ENCODE data around the gene NOP9. TPM values are rescaled to one million over a fixed set of nuclear protein-coding genes. Genes with fewer than 3 reads are reported as not detected.

NOP9 gene
- total RNA-seq, 6 experiments from 2014 or later: 25.4 to 31.1 (median 28.1) TPM

DNA sequence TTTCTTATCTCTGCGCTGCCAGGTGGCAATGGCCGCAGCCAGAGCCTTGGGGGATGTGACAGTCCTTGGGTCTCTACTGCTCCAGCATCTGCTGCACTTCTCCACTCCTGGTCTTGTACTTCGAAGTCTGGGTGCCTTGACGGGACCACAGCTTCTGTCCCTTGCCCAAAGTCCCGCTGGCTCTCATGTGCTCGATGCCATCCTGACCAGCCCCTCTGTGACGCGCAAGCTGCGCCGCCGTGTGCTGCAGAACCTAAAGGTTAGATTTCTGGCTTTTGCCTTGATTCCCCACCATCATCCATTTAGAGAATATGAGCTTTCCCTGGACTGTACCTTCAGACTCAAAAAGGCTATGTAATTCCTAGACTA, 4.4 kb downstream of the NOP9 start:
- Mint-ChIP-seq H3K9me3 (no peaks in the 10 kb centered on the region), H3K36me3 (ENCODE audit: low read depth) (peaks cover 38% of the 10 kb centered on the region), H3K4me1 (ENCODE audit: low read depth) (peaks cover 27% of the 10 kb centered on the region), H3K27ac (no peak overlapping the region), H3K4me3 (no peak overlapping the region), H3K27me3 (ENCODE audit: insufficient read depth) (peaks cover 1% of the 10 kb centered on the region; the same call in 1 of the 2 replicates)
- no peak for DNase-seq
- TF ChIP-seq, protein P1, sequence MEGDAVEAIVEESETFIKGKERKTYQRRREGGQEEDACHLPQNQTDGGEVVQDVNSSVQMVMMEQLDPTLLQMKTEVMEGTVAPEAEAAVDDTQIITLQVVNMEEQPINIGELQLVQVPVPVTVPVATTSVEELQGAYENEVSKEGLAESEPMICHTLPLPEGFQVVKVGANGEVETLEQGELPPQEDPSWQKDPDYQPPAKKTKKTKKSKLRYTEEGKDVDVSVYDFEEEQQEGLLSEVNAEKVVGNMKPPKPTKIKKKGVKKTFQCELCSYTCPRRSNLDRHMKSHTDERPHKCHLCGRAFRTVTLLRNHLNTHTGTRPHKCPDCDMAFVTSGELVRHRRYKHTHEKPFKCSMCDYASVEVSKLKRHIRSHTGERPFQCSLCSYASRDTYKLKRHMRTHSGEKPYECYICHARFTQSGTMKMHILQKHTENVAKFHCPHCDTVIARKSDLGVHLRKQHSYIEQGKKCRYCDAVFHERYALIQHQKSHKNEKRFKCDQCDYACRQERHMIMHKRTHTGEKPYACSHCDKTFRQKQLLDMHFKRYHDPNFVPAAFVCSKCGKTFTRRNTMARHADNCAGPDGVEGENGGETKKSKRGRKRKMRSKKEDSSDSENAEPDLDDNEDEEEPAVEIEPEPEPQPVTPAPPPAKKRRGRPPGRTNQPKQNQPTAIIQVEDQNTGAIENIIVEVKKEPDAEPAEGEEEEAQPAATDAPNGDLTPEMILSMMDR (IDR thresholded peaks at IDR 0.05): no peak

DNA sequence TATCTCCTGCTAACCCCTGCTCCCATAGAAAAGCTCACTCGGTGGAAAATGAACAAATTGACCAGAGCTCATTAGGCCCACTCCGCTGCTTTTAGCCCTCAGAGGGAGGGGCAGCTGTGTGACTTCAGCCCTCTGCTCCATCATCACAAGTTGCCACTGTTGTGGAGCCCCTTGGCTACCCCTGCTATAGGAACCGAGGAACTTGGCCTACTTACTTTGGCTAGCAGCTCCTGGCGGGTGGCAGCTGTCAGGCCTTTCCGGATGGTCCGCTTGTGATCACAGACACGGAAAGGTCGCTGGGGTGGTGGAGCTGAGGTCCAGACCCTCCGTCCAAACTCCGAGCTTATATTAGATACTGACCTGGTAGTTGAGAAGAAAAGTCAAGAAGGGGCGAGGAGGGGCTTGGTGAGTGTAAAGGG, 7.5 kb downstream of the NOP9 start:
- Mint-ChIP-seq H3K36me3 (ENCODE audit: low read depth) (peaks cover 29% of the 10 kb centered on the region), H3K27ac (no peak overlapping the region; the same call in 1 of the 2 replicates), H3K27me3 (ENCODE audit: insufficient read depth) (peaks cover 3% of the 10 kb centered on the region; the same call in 1 of the 2 replicates), H3K4me1 (ENCODE audit: low read depth) (peaks cover 23% of the 10 kb centered on the region), H3K9me3 (no peaks in the 10 kb centered on the region), H3K4me3 (no peak overlapping the region)
- DNase-seq: no peak
- TF ChIP-seq, protein P1 (IDR thresholded peaks at IDR 0.05): no peak

DNA sequence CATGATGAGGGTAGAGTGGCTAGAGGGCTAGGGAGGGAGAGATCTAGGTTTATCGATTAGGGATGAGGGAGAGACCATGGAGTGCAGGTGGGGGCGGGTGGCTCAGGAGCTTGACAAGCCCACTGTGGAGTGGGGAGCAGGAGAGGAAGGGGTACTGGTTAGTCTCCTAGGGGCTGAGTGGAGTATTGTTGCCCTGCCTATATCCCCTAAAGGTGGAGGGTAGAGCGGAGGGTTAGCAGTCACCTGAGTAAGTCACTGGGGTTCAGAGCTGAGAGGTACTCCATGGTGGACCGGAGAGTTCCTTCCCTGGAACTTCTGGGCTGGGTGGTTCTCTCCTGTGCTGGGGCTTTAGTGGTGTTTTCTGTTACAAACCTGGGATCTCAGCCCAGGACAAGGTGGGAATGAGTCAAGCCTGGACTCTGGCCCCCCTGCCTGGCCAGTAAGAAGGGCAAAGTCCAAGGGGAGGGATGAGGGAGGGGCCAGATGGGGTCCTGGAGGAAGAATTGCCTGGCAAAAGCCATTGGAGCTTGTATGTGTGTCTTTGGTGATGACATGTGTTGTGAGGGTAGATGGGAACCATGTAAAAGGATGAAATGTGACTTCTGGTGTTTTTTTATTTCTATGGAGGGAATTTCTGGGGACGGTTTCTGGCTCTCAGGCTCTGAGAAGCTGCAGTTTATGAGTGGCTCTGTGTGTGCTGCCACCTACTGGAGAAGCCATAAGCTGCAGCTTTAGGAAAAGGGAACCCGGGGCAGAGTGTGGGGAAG, 8.1 kb downstream of the NOP9 start, which contains the start of gene CIDEB:
CIDEB (minus strand) TSS at position 403 of the 767 bp plus-strand sequence; CDS start at position 284, 119 bp downstream.
- TF ChIP-seq, protein P1 (IDR thresholded peaks at IDR 0.05): peak; percentile 95
- Mint-ChIP-seq H3K4me3 (no peak within 1 kb of the TSS), H3K4me1 (ENCODE audit: low read depth) (peaks cover 23% of the 10 kb centered on the region), H3K27ac (no peak within 1 kb of the TSS; the same call in 1 of the 2 replicates), H3K27me3 (ENCODE audit: insufficient read depth) (peaks cover 3% of the 10 kb centered on the region; the same call in 1 of the 2 replicates), H3K9me3 (no peaks in the 10 kb centered on the region), H3K36me3 (ENCODE audit: low read depth) (peaks cover 29% of the 10 kb centered on the region)
- peak; percentile 47 for DNase-seq

DNA sequence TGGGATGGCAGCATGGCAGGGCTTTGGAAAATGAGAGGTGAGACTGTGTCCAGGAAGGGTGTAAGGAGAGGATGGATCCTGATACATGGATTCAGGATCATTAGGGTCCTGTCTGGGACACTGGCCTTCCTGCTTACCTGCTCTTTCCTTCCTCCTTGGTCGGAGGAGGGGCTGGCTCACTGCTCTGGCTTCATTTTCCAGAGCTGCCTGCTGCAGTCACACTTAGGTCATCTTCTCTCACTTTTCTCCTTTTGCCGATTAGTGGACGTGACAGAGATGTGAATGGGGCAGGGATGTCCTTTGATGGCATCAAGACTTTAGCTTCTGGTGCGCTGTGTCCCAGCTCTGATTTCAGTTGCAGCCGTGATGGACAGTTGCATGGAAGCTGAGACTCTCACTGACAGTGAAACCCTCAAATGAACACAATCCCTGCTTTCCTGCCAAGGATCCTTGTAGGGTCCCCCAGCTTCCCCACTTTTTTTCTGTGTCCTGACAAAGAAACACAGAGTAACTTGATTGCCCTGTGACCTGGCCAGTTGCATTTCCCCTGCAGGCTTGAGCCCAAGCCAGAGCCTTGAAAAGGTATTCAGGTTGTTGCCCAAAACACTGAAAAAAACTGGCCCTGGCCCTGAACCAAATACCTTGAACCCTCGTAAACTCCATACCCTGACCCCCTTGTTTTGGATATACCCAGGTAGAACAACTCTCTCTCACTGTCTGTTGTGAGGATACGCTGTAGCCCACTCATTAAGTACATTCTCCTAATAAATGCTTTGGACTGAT, 8.9 kb downstream of the NOP9 start:
- Mint-ChIP-seq H3K4me3 (no peak overlapping the region), H3K9me3 (no peaks in the 10 kb centered on the region), H3K36me3 (ENCODE audit: low read depth) (peaks cover 29% of the 10 kb centered on the region), H3K27ac (no peak overlapping the region), H3K27me3 (ENCODE audit: insufficient read depth) (peaks cover 3% of the 10 kb centered on the region; the same call in 1 of the 2 replicates), H3K4me1 (ENCODE audit: low read depth) (peaks cover 23% of the 10 kb centered on the region)
- TF ChIP-seq, protein P1 (IDR thresholded peaks at IDR 0.05): peak; percentile 45; the same call in 1 of the 2 replicates
- no peak for DNase-seq

- peaks cover 20% of the 10 kb centered on the region for H3K36me3 Mint-ChIP-seq (ENCODE audit: low read depth)
- 0 out of 2 replicates have a peak within 1 kb of the TSS, but pooled peaks have one; percentile 43 for H3K27ac Mint-ChIP-seq
- TF ChIP-seq, protein P1 (IDR thresholded peaks at IDR 0.05): no peak
- no peaks in the 10 kb centered on the region for H3K9me3 Mint-ChIP-seq
- DNase-seq: no peak
- H3K27me3 Mint-ChIP-seq (ENCODE audit: insufficient read depth): peaks cover 4% of the 10 kb centered on the region
- H3K4me3 Mint-ChIP-seq: no peak within 1 kb of the TSS; the same call in 1 of the 2 replicates
- peaks cover 23% of the 10 kb centered on the region for H3K4me1 Mint-ChIP-seq (ENCODE audit: low read depth)
These were observed 10.1 kb downstream of the NOP9 start, which contains the start of gene LTB4R2 for GRCh38 chr14:24309538-24310264. TSS of gene LTB4R2 (plus strand) at chr14:24310140. CDS start at chr14:24310665, 525 bp downstream.
